Activated naive CD4-positive, alpha-beta T cell treated with Interleukin-2 at 50 U/mL for 16 hours (primary cell): Measurements from ENCODE around the gene DECR2.
"Not testable (repeated sequence)": the region's sequence is repeated elsewhere in the genome, so short reads cannot be mapped to it uniquely, and the experiment has no call there.

Source experiments
- DNase-seq: peaks from one replicate; pipeline ENCODE4 v3.0.0-alpha.2; 2020

The DECR2 gene

GRCh38 chr16:405548-406506, 4.1 kb downstream of the DECR2 start:
- no peak for DNase-seq

GRCh38 chr16:407253-407652, 5.6 kb downstream of the DECR2 start:
- DNase-seq = no peak

- no peak for DNase-seq
These were observed 9.0 kb downstream of the DECR2 start for GRCh38 chr16:410516-411178.

GRCh38 chr16:411576-412265, 10.0 kb downstream of the DECR2 start:
- DNase-seq = no peak

- DNase-seq = no peak
These were observed 12.9 kb downstream of the DECR2 start for GRCh38 chr16:414395-415169.

GRCh38 chr16:415170-415498, 13.4 kb downstream of the DECR2 start:
- DNase-seq = not testable (repeated sequence)

GRCh38 chr16:422179-422578, 20.5 kb downstream of the DECR2 start:
- not testable (repeated sequence) for DNase-seq

- DNase-seq = no peak
These were observed 22.4 kb downstream of the DECR2 start for GRCh38 chr16:424033-424622.

- DNase-seq = no peak
These were observed 23.0 kb downstream of the DECR2 start for GRCh38 chr16:424623-425081.

GRCh38 chr16:425082-425718, 23.5 kb downstream of the DECR2 start, which contains the start of gene RAB11FIP3:
TSS of gene RAB11FIP3 (plus strand) at chr16:425649. CDS start at chr16:426007, 358 bp downstream.
- peak; percentile 86 for DNase-seq

GRCh38 chr16:425740-426114, 24.0 kb downstream of the DECR2 start:
- DNase-seq = peak; percentile 46

- no peak for DNase-seq
These were observed 24.6 kb downstream of the DECR2 start for GRCh38 chr16:426115-426905.

GRCh38 chr16:426906-427249, 25.2 kb downstream of the DECR2 start:
- no peak for DNase-seq

- DNase-seq = no peak
These were observed 25.6 kb downstream of the DECR2 start for GRCh38 chr16:427250-427649.

GRCh38 chr16:430904-431303, 29.2 kb downstream of the DECR2 start:
- no peak for DNase-seq

- DNase-seq = no peak
These were observed 38.9 kb downstream of the DECR2 start for GRCh38 chr16:440627-441026.

- DNase-seq = no peak
These were observed 39.8 kb downstream of the DECR2 start for GRCh38 chr16:441447-441846.

- DNase-seq = no peak
These were observed 41.3 kb downstream of the DECR2 start for GRCh38 chr16:442976-443375.

- DNase-seq = no peak
These were observed 42.3 kb downstream of the DECR2 start for GRCh38 chr16:444027-444426.

GRCh38 chr16:445566-445965, 43.9 kb downstream of the DECR2 start:
- DNase-seq = no peak

GRCh38 chr16:450385-450784, 48.7 kb downstream of the DECR2 start:
- no peak for DNase-seq
